Endothelial cell of umbilical vein (primary cell): ENCODE results near the gene CCDC116.

Experiments
- CTCF ChIP-seq, 2 donors: IDR thresholded peaks; 1 replicate in 1 of 2; 2 replicates in 1 of 2; pipeline ENCODE4 v1.5.1; 2011; ENCODE audit warnings: low read length in 2 of 2, mild to moderate bottlenecking in 2 of 2, moderate library complexity in 2 of 2, control low read depth in 1 of 2, inconsistent platforms in 1 of 2, low read depth in 1 of 2; ENCODE audit not compliant: insufficient read depth in 1 of 2; ENCODE audit errors: extremely low read depth in 1 of 2
- EZH2 ChIP-seq: IDR thresholded peaks from 2 replicates; pipeline ENCODE4 v1.6.1; 2012; ENCODE audit warnings: borderline replicate concordance, low read depth, mild to moderate bottlenecking, moderate library complexity, low read length, inconsistent platforms; ENCODE audit not compliant: severe bottlenecking
- FOS ChIP-seq: IDR thresholded peaks from 2 replicates; pipeline ENCODE4 v1.6.1; 2011; ENCODE audit warnings: mild to moderate bottlenecking, low read length, moderate library complexity, borderline replicate concordance; ENCODE audit not compliant: insufficient read depth
- GATA2 ChIP-seq: IDR thresholded peaks from 2 replicates; pipeline ENCODE4 v1.7.0; 2011; ENCODE audit warnings: low read depth, mild to moderate bottlenecking, moderate library complexity, mixed read lengths, low read length; ENCODE audit not compliant: insufficient read length, insufficient read depth
- JUN ChIP-seq: IDR thresholded peaks from 2 replicates; pipeline ENCODE4 v1.6.1; 2011; ENCODE audit warnings: borderline replicate concordance, low read depth; ENCODE audit not compliant: insufficient read length, insufficient read depth
- MAX ChIP-seq: IDR thresholded peaks from 2 replicates; pipeline ENCODE4 v1.6.1; 2011; ENCODE audit not compliant: insufficient read depth, insufficient read length
- POLR2A ChIP-seq: IDR thresholded peaks from 2 replicates; pipeline ENCODE4 v1.6.1; 2012; ENCODE audit warnings: low read depth, mild to moderate bottlenecking, control low read depth, low read length
- POLR2AphosphoS5 ChIP-seq: IDR thresholded peaks from 2 replicates; pipeline ENCODE4 v1.6.1; 2012; ENCODE audit warnings: low read depth, mild to moderate bottlenecking, control low read depth, low read length, moderate library complexity; ENCODE audit not compliant: insufficient read depth

- TF ChIP-seq CTCF (IDR thresholded peaks at IDR 0.05; ENCODE audit: extremely low read depth in 1 of 2, insufficient read depth in 1 of 2, low read depth in 1 of 2, low read length in 2 of 2) (no peak), POLR2A (no peak), POLR2AphosphoS5 (no peak), MAX (no peak), EZH2 (no peak), GATA2 (no peak), FOS (no peak), JUN (no peak)
These were observed 43.2 kb upstream of the CCDC116 start for GRCh38 chr22:21589396-21589795.
